Hepatocyte (in vitro differentiated cells): Measurements from ENCODE around the gene FGFR3. TPM values are rescaled to one million over a fixed set of nuclear protein-coding genes. Genes with fewer than 3 reads are reported as not detected.
"Not testable (repeated sequence)": the region's sequence is repeated elsewhere in the genome, so short reads cannot be mapped to it uniquely, and the experiment has no call there.

ENCODE experiments used
- DNase-seq: peaks from one replicate; pipeline ENCODE4 v3.0.0-alpha.2; 2016; ENCODE audit warnings: low spot score
- H2AFZ ChIP-seq: fragments of 200-600 bp; sonication (generic); 2 replicates; pipeline ENCODE4 v1.6.0; 2016; ENCODE audit warnings: antibody characterized with exemption, mild to moderate bottlenecking
- H3K27ac ChIP-seq: fragments of 200-600 bp; sonication (generic); 2 replicates; pipeline ENCODE4 v1.5.1; 2016; ENCODE audit warnings: mild to moderate bottlenecking
- H3K27me3 ChIP-seq: fragments of 200-600 bp; sonication (generic); 2 replicates; pipeline ENCODE4 v1.6.1; 2016
- H3K36me3 ChIP-seq: fragments of 200-600 bp; sonication (generic); replicated peaks from 2 replicates; pipeline ENCODE4 v1.5.1; 2016; ENCODE audit warnings: low read depth; ENCODE audit not compliant: insufficient read depth
- H3K4me1 ChIP-seq: fragments of 200-600 bp; sonication (generic); 2 replicates; pipeline ENCODE4 v1.5.1; 2016; ENCODE audit warnings: mild to moderate bottlenecking, moderate library complexity; ENCODE audit not compliant: insufficient read depth
- H3K4me2 ChIP-seq: fragments of 200-600 bp; sonication (generic); 2 replicates; pipeline ENCODE4 v1.6.0; 2016
- H3K4me3 ChIP-seq: fragments of 200-600 bp; sonication (generic); 2 replicates; pipeline ENCODE4 v1.5.1; 2016; ENCODE audit warnings: mild to moderate bottlenecking
- H3K79me2 ChIP-seq: fragments of 200-600 bp; sonication (generic); 2 replicates; pipeline ENCODE4 v1.6.0; 2017; ENCODE audit warnings: mild to moderate bottlenecking
- H3K9me2 ChIP-seq: fragments of 200-600 bp; sonication (generic); replicated peaks from 2 replicates; pipeline ENCODE4 v1.6.0; 2017; ENCODE audit warnings: mild to moderate bottlenecking; ENCODE audit not compliant: insufficient read depth
- H3K9me3 ChIP-seq: fragments of 200-600 bp; sonication (generic); 2 replicates; pipeline ENCODE4 v1.5.1; 2016; ENCODE audit warnings: low read depth, mild to moderate bottlenecking
- H4K20me1 ChIP-seq: fragments of 200-600 bp; sonication (generic); 2 replicates; pipeline ENCODE4 v1.6.0; 2016; ENCODE audit warnings: mild to moderate bottlenecking; ENCODE audit not compliant: insufficient read depth, poor library complexity, severe bottlenecking
- CTCF ChIP-seq: fragments of 200-600 bp; sonication (generic); IDR thresholded peaks from 2 replicates; pipeline ENCODE4 v1.5.1; 2016; ENCODE audit warnings: antibody characterized with exemption, mild to moderate bottlenecking; ENCODE audit not compliant: poor library complexity
- EZH2 ChIP-seq: fragments of 200-600 bp; sonication (generic); IDR thresholded peaks from 2 replicates; pipeline ENCODE4 v1.6.1; 2016; ENCODE audit warnings: antibody characterized with exemption, mild to moderate bottlenecking, borderline replicate concordance
- EZH2phosphoT487 ChIP-seq: fragments of 200-600 bp; sonication (generic); IDR thresholded peaks from one replicate; pipeline ENCODE4 v1.6.1; 2018; ENCODE audit warnings: antibody characterized with exemption, mild to moderate bottlenecking, low read depth, moderate library complexity; ENCODE audit not compliant: unreplicated experiment, severe bottlenecking
- WGBS: methylation state at CpG from one replicate; pipeline ENCODE4 v1.1.6; 2016; ENCODE audit warnings: low lambda C conversion rate; ENCODE audit errors: missing lambda C conversion rate; 5-methylcytosine and 5-hydroxymethylcytosine counted together
- polyA plus RNA-seq: library from polyadenylated mRNA; unstranded; fragments of >200 nt; fragmentation: Nextera tagmentation; extraction: Ambion mirVana; gene quantifications from 2 replicates; pipeline ENCODE4 v1.2.1, GENCODE V29; 2016
- total RNA-seq: library from RNA; depleted of rRNA; stranded (reverse); fragments of >200 nt; gene quantifications from 2 replicates; pipeline ENCODE4 v1.2.3, GENCODE V29; 2014

FGFR3 gene
- total and polyA plus RNA-seq, 2 experiments from 2014 or later = 82.0 to 99.8 TPM

- Histone ChIP-seq H3K79me2 (peaks cover 30% of the 10 kb centered on the region), H4K20me1 (peaks cover 6% of the 10 kb centered on the region), H2AFZ (no peak overlapping the region), H3K9me2 (no peaks in the 10 kb centered on the region), H3K27me3 (no peaks in the 10 kb centered on the region), H3K36me3 (no peaks in the 10 kb centered on the region), H3K4me1 (no peaks in the 10 kb centered on the region), H3K4me2 (no peak overlapping the region), H3K4me3 (no peak overlapping the region), H3K27ac (no peak overlapping the region), H3K9me3 (no peaks in the 10 kb centered on the region)
- no peak for DNase-seq
- TF ChIP-seq CTCF (no peak), EZH2phosphoT487 (no peak), EZH2 (no peak)
- 95% methylated on average over 13 of the region's 13 CpGs for WGBS
Observed at GRCh38 chr4:1842339-1842895, 49.3 kb downstream of the FGFR3 start.

- no peaks in the 10 kb centered on the region for H3K27me3 ChIP-seq
- 88% methylated on average over 17 of the region's 17 CpGs for WGBS
- no peak overlapping the region for H3K4me2 ChIP-seq
- H3K27ac ChIP-seq = no peak overlapping the region
- no peak overlapping the region for H2AFZ ChIP-seq
- H3K4me1 ChIP-seq = no peaks in the 10 kb centered on the region
- peaks cover 28% of the 10 kb centered on the region for H3K79me2 ChIP-seq
- DNase-seq = no peak
- no peaks in the 10 kb centered on the region for H3K9me3 ChIP-seq
- no peaks in the 10 kb centered on the region for H3K36me3 ChIP-seq
- TF ChIP-seq CTCF (no peak), EZH2phosphoT487 (no peak), EZH2 (no peak)
- H4K20me1 ChIP-seq = peaks cover 6% of the 10 kb centered on the region
- H3K4me3 ChIP-seq = no peak overlapping the region
- H3K9me2 ChIP-seq = no peaks in the 10 kb centered on the region
Observed at GRCh38 chr4:1842993-1843448, 49.9 kb downstream of the FGFR3 start.

GRCh38 chr4:1843852-1844251 is 50.8 kb downstream of the FGFR3 start:
- Histone ChIP-seq H3K79me2 (peaks cover 25% of the 10 kb centered on the region), H4K20me1 (peaks cover 7% of the 10 kb centered on the region), H3K36me3 (no peaks in the 10 kb centered on the region), H3K9me2 (no peaks in the 10 kb centered on the region), H3K9me3 (no peaks in the 10 kb centered on the region), H3K27ac (no peak overlapping the region), H3K27me3 (no peaks in the 10 kb centered on the region), H2AFZ (no peak overlapping the region), H3K4me3 (no peak overlapping the region), H3K4me2 (no peak overlapping the region), H3K4me1 (no peaks in the 10 kb centered on the region)
- whole genome bisulfite sequencing = 88% methylated on average over 10 of the region's 10 CpGs
- DNase-seq = no peak
- TF ChIP-seq EZH2 (no peak), EZH2phosphoT487 (no peak), CTCF (no peak)

GRCh38 chr4:1844618-1845017 is 51.5 kb downstream of the FGFR3 start:
- H3K9me2 ChIP-seq, H3K36me3 ChIP-seq: not testable (repeated sequence)
- peaks cover 33% of the 10 kb centered on the region for H3K79me2 ChIP-seq

More at GRCh38 chr4:1844618-1845017, 51.5 kb downstream of the FGFR3 start:
- H3K9me3 ChIP-seq, H4K20me1 ChIP-seq, H3K4me2 ChIP-seq, H3K4me3 ChIP-seq, H3K27me3 ChIP-seq, H3K4me1 ChIP-seq, H3K27ac ChIP-seq, DNase-seq, H2AFZ ChIP-seq: not testable (repeated sequence)
- WGBS = 98% methylated on average over 10 of the region's 10 CpGs
